AG04450 (cell line): ENCODE results near the gene SLC12A8. TPM values are rescaled to one million over a fixed set of nuclear protein-coding genes. Genes with fewer than 3 reads are reported as not detected.
A peak's percentile ranks its signal among the peaks of the same experiment; 100 is the strongest.

ENCODE experiments used
- CTCF ChIA-PET: fragments of 300-600, 350-600 bp; formaldehyde crosslinking; extraction: SDS; loops from one replicate; lab custom pipeline; 2022; ENCODE audit warnings: antibody characterized with exemption, inconsistent platforms; lab: Charles Lee
- POLR2A ChIA-PET: fragments of 350-600 bp; formaldehyde crosslinking; extraction: SDS; loops from one replicate; lab custom pipeline; 2021; ENCODE audit warnings: antibody characterized with exemption, inconsistent platforms; lab: Yijun Ruan, JAX
- DNase-seq: peaks from one replicate; pipeline ENCODE4 v3.0.0-alpha.2; 2011; ENCODE audit warnings: low read depth, low spot score
- H3K27ac ChIP-seq: one replicate; pipeline ENCODE4 v1.5.1; 2012; ENCODE audit warnings: low read depth, low read length, control low read depth
- H3K27me3 ChIP-seq: one replicate; pipeline ENCODE4 v1.6.0; 2012; ENCODE audit warnings: low read length; ENCODE audit not compliant: control insufficient read depth, insufficient read depth
- H3K4me3 ChIP-seq: 2 replicates; pipeline ENCODE4 v1.5.1; 2011; ENCODE audit warnings: mild to moderate bottlenecking, low read depth, low read length, control low read depth
- H3K9me3 ChIP-seq: 2 replicates; pipeline ENCODE4 v1.5.1; 2012; ENCODE audit warnings: low read length; ENCODE audit not compliant: control insufficient read depth, insufficient read depth
- CTCF ChIP-seq: IDR thresholded peaks from 2 replicates; pipeline ENCODE4 v1.5.1; 2011; ENCODE audit warnings: low read depth, low read length, control low read depth, inconsistent platforms
- polyA plus RNA-seq: library from polyadenylated mRNA; depleted of rRNA; stranded (reverse); fragments of >200 nt; gene quantifications from 2 replicates; pipeline ENCODE4 v1.2.3, GENCODE V29; 2011

Gene SLC12A8
- polyA plus RNA-seq, 1 experiment: 15.3 TPM

GRCh38 chr3:125134952-125135351, 77.6 kb downstream of the SLC12A8 start:
- no peak for DNase-seq
- Histone ChIP-seq H3K27me3 (no peaks in the 10 kb centered on the region), H3K27ac (no peak overlapping the region), H3K4me3 (no peak overlapping the region), H3K9me3 (no peaks in the 10 kb centered on the region)
- TF ChIP-seq CTCF: no peak
- ChIA-PET POLR2A (interaction anchor here (1.1 kb wide), 1 partner anchor 9 kb away, joined by 3 read pairs; no protein-coding TSS in a partner anchor), CTCF (no interaction called here)

GRCh38 chr3:125132815-125133214, 79.7 kb downstream of the SLC12A8 start:
- no peak for TF ChIP-seq CTCF
- no peak overlapping the region for H3K27ac ChIP-seq
- no peaks in the 10 kb centered on the region for H3K27me3 ChIP-seq
- no peaks in the 10 kb centered on the region for H3K9me3 ChIP-seq
- CTCF ChIA-PET: interaction anchor here (1.2 kb wide), 1 partner anchor 17 kb away, joined by 4 read pairs; no protein-coding TSS in a partner anchor
- DNase-seq: no peak
- no peak overlapping the region for H3K4me3 ChIP-seq
- POLR2A ChIA-PET: no interaction called here

- peak; percentile 96 for DNase-seq
- Histone ChIP-seq H3K9me3 (no peaks in the 10 kb centered on the region), H3K4me3 (no peak overlapping the region), H3K27ac (peak overlapping the region; percentile 95), H3K27me3 (no peaks in the 10 kb centered on the region)
- TF ChIP-seq CTCF: no peak
- CTCF ChIA-PET: no interaction called here
- POLR2A ChIA-PET: interaction anchor here (0.7 to 2.3 kb wide), 10 partner anchors 12 to 77 kb away, joined by 3 to 18 read pairs (median 6); partner anchors contain the start of gene HEG1
Measured at GRCh38 chr3:125129512-125129997, 83.0 kb downstream of the SLC12A8 start.

- no peak for TF ChIP-seq CTCF
- Histone ChIP-seq H3K4me3 (no peak overlapping the region), H3K9me3 (no peaks in the 10 kb centered on the region), H3K27ac (peak overlapping the region; percentile 95), H3K27me3 (no peaks in the 10 kb centered on the region)
- ChIA-PET CTCF (no interaction called here), POLR2A (interaction anchor here (0.7 to 2.3 kb wide), 10 partner anchors 12 to 77 kb away, joined by 3 to 18 read pairs (median 6); partner anchors contain the start of gene HEG1)
- DNase-seq: no peak
Measured at GRCh38 chr3:125128861-125129501, 83.6 kb downstream of the SLC12A8 start.

- H3K9me3 ChIP-seq: no peaks in the 10 kb centered on the region
- POLR2A ChIA-PET: interaction anchor here (0.6 to 2.6 kb wide), 6 partner anchors 9 to 154 kb away, joined by 3 to 14 read pairs (median 3); no protein-coding TSS in a partner anchor
- TF ChIP-seq CTCF: no peak
- DNase-seq: no peak
- no peaks in the 10 kb centered on the region for H3K27me3 ChIP-seq
- peak overlapping the region; percentile 59 for H3K27ac ChIP-seq
- CTCF ChIA-PET: interaction anchor here (1.7 kb wide), 1 partner anchor 10 kb away, joined by 4 read pairs; no protein-coding TSS in a partner anchor
- H3K4me3 ChIP-seq: no peak overlapping the region
Measured at GRCh38 chr3:125126323-125126722, 86.2 kb downstream of the SLC12A8 start.
